HG03159 (cell line): ENCODE measurements around the gene S100A11.
"Not testable (repeated sequence)": the region's sequence is repeated elsewhere in the genome, so short reads cannot be mapped to it uniquely, and the experiment has no call there.

Source experiments
- ATAC-seq: cut with Tn5 transposase; IDR thresholded peaks from one replicate; pipeline ENCODE4 v1.9.1; 2021; ENCODE audit warnings: mild to moderate bottlenecking, moderate library complexity; ENCODE audit not compliant: unreplicated experiment

The S100A11 gene

DNA sequence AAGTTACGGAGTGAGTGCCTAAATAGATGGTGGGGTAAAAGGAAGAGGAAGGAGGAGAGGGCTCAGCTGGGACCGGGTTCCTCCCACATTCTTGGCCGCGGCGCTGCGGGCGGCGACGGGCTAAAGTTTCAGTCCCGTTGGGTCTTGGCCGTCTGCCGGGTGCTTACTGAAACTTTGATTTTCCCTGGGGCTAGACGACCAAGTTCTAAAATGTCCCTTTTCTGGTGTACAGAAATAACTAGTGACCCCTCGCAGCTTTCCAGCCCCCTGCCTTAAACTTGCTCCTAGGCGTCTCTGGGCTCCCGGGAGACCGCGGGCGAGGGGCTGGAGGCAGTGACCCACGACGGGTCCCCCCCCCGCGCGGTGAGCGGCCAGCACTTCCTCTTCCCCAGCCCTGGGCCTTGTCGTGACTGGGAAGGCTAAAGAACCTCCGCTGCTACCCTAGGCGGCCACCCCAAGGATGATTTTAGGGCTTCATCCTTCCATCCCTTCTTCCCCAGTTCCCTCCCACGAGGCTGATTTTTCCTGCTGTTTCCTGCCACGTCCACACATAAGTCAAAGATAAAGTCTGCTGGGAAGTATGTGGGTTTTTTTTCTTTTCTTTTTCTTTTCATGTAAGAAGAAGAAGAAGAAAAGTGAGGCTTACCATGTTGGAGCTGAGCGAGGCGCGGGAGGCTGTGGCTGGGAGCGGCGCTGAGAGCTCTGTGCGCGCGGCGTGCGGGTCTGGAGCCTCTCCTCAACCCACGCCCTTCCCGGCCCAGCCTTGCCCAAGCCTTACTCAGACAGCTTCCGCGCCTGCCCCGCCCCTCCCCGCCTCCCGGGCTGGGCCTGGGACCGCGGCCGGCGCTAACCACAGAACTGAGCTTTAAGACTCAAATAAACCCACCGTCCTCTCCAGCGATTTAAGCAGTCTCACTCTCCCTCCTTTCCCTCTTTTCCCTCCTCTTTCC is at the start of gene S100A11:
TSS of gene S100A11 (minus strand) at position 738 of the 950 bp plus-strand sequence. CDS start at position 649, 89 bp downstream.
- no peak for ATAC-seq

DNA sequence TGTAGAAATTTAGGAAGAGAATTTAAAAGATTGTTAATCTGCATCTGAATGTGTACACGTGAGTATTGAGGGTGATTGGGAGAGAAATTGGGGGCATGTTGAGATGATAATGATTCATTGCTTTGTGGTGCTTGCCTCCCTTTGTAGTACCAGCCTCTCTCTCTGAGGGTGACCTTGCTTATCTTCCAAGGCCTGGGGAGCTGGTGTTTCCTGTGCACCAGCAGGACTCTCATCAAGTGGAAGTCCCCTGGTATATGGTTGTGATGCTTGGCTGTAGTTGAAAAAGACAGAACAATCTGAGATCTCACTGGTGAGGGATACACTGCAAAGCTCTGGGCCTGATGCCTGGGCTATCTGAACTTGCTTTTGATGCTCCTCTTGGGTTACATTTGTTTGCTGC is 48.0 kb upstream of the S100A11 start:
- ATAC-seq, result no peak

DNA sequence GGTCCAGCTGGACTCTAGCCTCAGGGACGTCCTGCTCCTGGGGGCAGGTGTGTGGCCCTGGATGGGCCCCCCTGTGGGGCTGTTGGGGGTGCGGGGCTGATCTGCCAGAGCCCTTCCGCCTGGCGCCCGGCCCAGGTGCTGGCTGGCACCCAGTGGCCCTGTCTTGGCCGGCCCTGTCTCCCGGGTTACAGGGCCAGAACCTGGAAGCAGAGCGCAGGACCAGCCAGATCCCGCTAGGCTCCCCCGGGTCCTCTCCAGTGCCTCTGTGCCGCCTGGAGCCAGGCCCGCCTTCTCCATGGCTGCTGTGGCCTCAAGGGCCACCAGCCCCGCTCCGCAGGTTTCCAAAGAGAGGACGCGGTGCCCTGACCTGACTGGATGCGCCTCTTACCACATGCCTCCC is 44.2 kb upstream of the S100A11 start:
- not testable (repeated sequence) for ATAC-seq

GRCh38 chr1:152080494-152080893 is 43.7 kb upstream of the S100A11 start:
- ATAC-seq, result not testable (repeated sequence)

DNA sequence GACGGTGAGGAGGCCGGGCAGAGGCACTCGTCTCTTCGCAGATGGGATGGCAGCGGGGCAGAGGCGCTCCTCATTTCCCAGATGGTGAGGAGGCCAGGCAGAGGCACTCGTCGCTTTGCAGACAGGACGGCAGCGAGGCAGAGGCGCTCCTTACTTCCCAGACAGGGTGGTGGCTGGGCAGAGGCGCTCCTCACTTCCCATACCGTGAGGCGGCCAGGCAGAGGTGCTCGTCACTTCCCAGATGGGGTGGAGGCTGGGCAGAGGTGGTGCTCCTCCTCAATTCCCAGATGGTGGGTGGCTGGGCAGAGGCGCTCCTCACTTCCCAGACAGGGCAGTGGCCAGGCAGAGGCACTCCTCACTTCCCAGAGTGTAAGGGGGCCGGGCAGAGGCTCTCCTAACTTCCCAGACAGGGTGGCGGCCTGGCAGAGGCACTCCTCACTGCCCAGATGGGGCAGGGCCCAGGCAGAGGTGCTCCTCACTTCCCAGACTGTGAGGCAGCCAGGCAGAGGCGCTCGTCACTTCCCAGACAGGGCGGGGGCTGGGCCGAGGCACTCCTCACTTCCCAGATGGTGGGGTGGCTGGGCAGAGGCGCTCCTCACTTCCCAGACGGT is 42.1 kb upstream of the S100A11 start:
- no peak for ATAC-seq

- no peak for ATAC-seq
These were observed 35.5 kb upstream of the S100A11 start for GRCh38 chr1:152072311-152072710.

GRCh38 chr1:152071123-152071522 is 34.3 kb upstream of the S100A11 start:
- no peak for ATAC-seq

DNA sequence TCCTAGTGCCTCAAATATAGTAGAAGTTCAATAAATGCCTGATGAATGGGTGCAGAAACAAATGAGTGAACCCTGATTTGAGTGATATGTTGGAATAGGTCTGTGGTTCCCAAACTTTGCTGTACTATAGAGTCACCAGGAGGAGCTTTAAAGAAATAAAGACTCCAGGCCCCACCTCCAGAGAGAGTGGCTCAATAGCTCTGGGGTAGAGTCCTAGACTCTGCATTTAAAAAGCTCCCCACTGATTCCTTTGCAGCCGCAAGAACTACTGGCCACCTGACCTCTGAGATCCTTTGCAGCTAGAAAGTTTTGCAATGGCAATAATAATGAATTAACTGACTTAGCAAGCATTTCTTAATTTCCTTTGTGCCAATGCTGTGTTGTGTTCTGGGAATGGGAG is 31.1 kb upstream of the S100A11 start:
- no peak for ATAC-seq

DNA sequence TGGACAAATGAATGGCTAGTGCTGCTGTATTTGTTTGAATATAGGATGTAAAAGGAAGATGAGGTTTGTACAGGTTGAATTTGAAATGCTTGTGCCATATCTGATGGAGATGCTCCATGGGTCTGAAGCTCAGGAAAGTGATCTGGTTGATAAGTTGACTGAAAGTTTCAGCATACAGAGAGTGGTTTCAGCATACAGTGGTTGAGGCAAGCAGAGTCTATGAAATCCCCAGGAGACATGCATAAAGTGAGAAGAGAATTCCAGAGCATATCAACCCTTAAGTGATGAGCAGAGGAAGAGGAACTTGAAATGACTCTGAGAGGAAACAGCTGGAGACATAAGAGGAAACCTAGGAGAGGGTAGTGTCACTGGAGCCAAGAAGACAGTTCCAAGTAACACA is 30.3 kb upstream of the S100A11 start:
- no peak for ATAC-seq

- no peak for ATAC-seq
These were observed 25.1 kb upstream of the S100A11 start for GRCh38 chr1:152061952-152062351.

GRCh38 chr1:152053375-152053774 is 16.6 kb upstream of the S100A11 start:
- no peak for ATAC-seq

DNA sequence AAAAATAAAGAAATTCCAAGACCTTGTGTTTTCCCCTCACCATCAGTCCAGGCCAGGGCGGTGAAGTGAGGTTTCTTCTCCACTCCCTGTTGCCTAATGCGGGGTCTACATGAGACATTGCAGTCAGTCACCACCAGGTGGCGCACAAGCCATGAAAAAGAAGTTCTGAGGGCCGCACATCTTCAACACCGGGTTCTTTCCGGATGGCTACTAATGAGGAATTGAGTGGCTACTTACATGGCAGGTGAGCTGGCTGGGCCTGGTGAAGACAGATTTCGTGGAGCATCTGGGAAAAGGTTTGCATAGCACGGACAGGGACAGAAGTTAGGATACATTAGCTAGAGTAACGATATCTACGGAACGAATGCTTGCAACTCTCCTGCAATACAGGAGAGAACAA is 15.8 kb upstream of the S100A11 start:
- ATAC-seq, result no peak

DNA sequence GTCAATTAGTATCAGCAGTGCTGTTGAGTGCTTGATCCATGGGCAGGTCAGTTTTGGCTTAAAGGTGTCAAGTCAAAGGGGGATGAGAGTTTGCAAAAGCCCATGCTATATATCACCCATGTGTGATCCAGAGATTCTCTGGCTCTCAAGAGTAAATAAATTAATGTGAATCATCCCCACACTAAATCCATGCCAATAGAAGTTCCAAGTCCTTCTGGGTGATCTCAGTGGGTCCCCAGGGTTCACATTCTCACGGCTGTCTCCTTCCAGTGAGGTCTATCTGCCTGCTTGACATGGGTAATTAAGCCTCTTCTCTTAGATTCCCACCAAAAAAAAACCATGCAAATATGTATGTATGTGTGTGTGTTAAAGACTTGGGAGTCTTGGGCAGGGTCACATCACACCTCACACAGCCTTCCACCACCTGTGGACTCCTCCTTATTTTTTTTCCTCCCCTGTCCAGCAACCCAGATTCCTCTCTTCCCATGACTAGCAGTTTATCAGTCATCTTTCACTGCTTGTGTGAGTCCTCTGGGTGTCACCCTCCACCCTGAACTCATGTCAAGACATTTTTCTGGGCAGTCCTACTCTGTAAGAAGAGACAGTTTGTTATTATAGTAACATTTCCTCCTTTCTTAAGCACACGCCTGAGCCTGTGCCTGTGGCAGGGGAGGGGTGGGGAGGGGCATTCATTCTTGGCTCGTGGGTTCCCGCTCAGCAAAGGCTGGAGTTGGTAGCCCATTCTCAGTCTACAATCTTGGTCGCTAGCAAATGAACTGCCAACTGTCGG is 14.3 kb upstream of the S100A11 start:
- ATAC-seq, result no peak

DNA sequence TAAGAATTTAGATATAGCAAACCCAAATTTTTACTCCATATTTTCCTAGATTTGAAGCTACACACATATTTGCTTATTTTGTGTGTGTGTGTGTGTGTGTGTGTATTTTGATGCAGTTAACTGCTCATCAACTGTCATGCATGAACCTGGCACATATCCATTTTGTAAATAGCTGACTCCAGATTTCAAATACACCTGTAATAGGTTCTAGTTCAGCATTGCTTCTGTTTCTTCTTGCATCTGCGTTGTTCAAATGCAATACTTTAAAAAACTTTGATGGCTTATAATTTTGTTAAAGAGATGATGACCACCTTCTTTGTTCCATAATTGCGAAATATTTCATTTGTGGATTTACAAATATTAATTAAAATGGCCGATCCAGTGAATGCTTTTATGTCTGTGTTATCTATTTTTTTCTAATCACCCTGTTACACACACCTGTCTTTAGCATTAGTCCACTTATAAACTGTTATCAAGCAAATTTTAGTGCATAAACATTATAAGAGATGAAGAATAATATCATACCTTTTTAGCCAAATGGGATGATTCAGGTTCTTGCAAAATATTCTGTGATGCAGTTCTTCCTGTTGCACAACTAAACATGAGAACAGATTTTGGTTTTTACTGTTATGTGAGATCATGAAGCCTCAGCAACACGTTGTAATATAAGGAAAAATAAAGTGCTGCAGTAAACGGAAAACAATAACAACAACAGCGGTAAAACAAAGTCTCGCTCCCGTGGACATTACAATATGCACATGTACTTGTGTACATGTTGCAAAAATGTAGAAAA is 12.7 kb upstream of the S100A11 start:
- ATAC-seq, result no peak

- peak; percentile 2 for ATAC-seq
These were observed 11.7 kb upstream of the S100A11 start for GRCh38 chr1:152048416-152049009.

GRCh38 chr1:152047730-152048415 is 11.1 kb upstream of the S100A11 start:
- ATAC-seq, result peak; percentile 90

DNA sequence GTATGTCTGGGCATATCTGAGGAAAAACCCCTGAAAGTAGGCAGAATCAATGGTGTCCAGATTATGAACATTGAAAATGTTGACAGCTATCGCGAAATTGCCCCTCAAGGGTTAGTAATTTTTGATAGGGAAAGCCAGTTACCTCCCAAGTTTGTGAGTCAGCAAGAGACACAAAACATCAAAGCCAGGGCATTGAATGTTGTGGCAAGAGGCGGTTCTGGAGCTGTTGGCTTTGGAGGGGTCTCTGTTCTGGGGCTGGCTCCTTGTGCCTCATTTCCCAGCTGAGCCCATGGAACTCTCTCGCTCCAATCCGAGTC is 10.6 kb upstream of the S100A11 start:
- no peak for ATAC-seq

DNA sequence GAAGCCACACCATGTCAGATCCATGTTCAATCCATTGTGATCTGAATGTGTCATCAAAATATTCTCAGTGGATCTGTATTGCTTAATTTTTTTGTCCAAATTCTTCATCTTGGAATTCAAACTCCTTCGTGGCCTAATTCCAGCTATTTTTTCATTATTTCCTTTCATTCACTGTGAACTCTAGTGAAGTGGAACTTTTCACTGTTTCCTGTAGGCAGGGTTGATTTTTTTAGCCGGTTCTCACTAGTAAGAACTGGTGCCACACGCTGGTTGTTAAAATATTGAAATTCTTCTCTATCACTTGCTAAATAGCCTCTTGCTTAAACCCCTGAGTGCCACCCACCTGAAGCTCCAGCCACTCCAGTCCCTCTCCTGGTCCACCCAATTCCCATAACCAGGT is 7.6 kb upstream of the S100A11 start:
- ATAC-seq, result no peak

DNA sequence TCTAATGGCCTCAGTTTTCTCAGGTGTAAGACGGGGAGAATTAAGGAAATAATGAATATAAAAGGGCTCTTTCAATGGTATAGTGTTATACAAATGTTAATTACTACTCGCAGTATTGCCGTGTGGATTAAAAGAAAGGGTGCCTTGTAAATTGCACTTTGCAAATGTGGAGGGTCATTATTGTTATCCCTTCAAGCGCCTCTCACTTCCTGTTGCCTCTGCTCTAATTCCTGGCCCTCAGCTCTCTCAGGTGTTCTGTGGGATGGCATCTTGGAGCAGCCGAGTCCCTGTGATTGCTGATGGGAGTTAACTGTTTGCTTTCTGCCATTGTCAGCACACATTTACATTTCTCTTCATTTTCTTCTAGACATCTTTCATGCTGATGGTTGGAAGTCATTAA is 7.1 kb upstream of the S100A11 start:
- ATAC-seq, result no peak

DNA sequence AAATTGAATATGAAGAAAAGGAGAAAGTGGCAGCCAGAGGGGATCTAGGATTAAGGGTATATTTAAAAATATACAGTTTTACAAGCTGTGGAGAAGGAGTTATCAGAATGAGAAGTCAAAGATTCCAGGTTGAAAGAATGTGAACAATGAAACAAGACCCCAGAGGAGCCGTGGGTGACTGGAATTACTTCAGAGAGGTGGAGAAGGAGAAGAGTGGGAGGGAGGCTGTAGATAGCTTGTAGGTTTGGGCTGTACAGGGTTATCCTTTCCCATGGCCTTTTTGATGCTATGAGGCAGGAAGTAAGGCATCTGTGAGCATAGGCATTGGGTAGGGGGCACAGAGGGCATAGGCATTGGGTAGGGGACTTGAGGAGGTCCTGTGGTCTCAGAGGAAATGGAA is 5.2 kb upstream of the S100A11 start:
- ATAC-seq, result no peak
